Measurements from ENCODE around the gene ABR. TPM values are rescaled to one million over a fixed set of nuclear protein-coding genes. Genes with fewer than 3 reads are reported as not detected.
A peak's percentile ranks its signal among the peaks of the same experiment; 100 is the strongest.

ABR gene
- polyA plus RNA-seq, 3 donors = 19.8 to 160 (median 26.0) TPM

- WGBS (ENCODE audit: insufficient coverage) = 3% methylated on average over 51 of the region's 72 CpGs
- no peak overlapping the region for H3K27ac Mint-ChIP-seq
- peaks cover 30 to 41% of the 10 kb centered on the region in 2 donors for H3K27me3 ChIP-seq (ENCODE audit: control insufficient read depth in 2 of 2, insufficient read depth in 2 of 2, low read length in 2 of 2)
- H3K9me3 ChIP-seq (replicated peaks in 1 of 2; ENCODE audit: control insufficient read depth in 1 of 2, insufficient read depth in 1 of 2, low read length in 2 of 2) = peaks cover 0 to 9% of the 10 kb centered on the region in 2 donors
- peak overlapping the region; percentile 16 for H2AFZ ChIP-seq (ENCODE audit: insufficient read depth, low read depth, low read length, poor library complexity, severe bottlenecking)
- DNase-seq = no peak
- H3K4me2 ChIP-seq (replicated peaks; ENCODE audit: extremely low read depth, low read length, poor library complexity, severe bottlenecking) = peak overlapping the region; percentile 19
- no peaks in the 10 kb centered on the region for H4K20me1 ChIP-seq (ENCODE audit: insufficient read depth, low read length)
- peak overlapping the region; percentile 42 to 86 for H3K4me3 Mint-ChIP-seq
- H3K27me3 Mint-ChIP-seq (ENCODE audit: low read depth in 3 of 3) = peaks cover 33 to 55% (median 33%) of the 10 kb centered on the region in 3 donors
- H3K4me1 Mint-ChIP-seq = peaks cover 24% of the 10 kb centered on the region
- no peaks in the 10 kb centered on the region for H3K79me2 ChIP-seq (ENCODE audit: insufficient read depth, low read length)
- TF ChIP-seq CTCF (IDR thresholded peaks at IDR 0.05) = no peak
- H3K4me1 ChIP-seq (ENCODE audit: control insufficient read depth in 1 of 2, insufficient read depth in 2 of 2, low read length in 2 of 2) = peaks cover 20 to 21% of the 10 kb centered on the region in 2 donors
- peaks cover 0 to 9% (median 4%) of the 10 kb centered on the region in 7 donors for H3K9me3 Mint-ChIP-seq
- no peaks in the 10 kb centered on the region for H3K36me3 ChIP-seq (replicated peaks in 1 of 2; ENCODE audit: control insufficient read depth in 1 of 2, insufficient read depth in 2 of 2, low read length in 2 of 2)
- H3K9ac ChIP-seq (ENCODE audit: insufficient read depth, low read length, poor library complexity, severe bottlenecking) = no peak overlapping the region
- intact Hi-C loops (cut with micrococcal nuclease) = loop anchor here in 1 of 2 donors (5.0 kb wide), 1 partner anchor 196 kb away; the partner anchor contains the start of genes GLOD4 and MRM3
- H3K27ac ChIP-seq (ENCODE audit: low read depth in 1 of 2, low read length in 2 of 2) = no peak overlapping the region
- peaks cover 0 to 3% of the 10 kb centered on the region in 2 donors for H3K36me3 Mint-ChIP-seq
- no peak overlapping the region for H3K4me3 ChIP-seq (replicated peaks in 1 of 3; ENCODE audit: low read depth in 2 of 3, low read length in 3 of 3)
These were observed 201.4 kb downstream of the ABR start for GRCh38 chr17:978103-979093.

DNA sequence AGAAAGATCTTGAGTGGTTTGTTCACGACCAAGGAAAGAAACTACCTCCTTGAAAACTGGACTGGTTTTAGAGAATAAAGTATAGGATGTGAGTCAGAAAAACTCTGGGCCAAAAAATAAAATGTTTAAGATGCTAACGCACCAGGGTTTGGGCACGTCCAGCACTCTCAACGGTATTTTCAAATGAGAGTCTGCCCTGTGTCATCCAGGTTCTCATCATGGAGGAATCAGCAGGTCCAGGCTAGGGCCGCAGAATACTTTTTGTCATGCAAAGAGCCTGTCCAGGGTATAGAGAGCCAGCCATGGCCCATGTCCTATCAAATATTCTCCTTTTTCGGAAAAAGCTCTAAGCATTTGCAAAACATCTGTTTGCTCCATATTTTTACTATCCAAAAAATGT is 202.6 kb downstream of the ABR start:
- no peak for TF ChIP-seq CTCF (IDR thresholded peaks at IDR 0.05)
- Histone ChIP-seq H3K27ac (ENCODE audit: low read depth in 1 of 2, low read length in 2 of 2) (no peak overlapping the region), H2AFZ (ENCODE audit: insufficient read depth, low read depth, low read length, poor library complexity, severe bottlenecking) (no peak overlapping the region), H3K9ac (ENCODE audit: insufficient read depth, low read length, poor library complexity, severe bottlenecking) (no peak overlapping the region), H3K27me3 (ENCODE audit: control insufficient read depth in 2 of 2, insufficient read depth in 2 of 2, low read length in 2 of 2) (peaks cover 30 to 41% of the 10 kb centered on the region in 2 donors), H3K4me3 (replicated peaks in 1 of 3; ENCODE audit: low read depth in 2 of 3, low read length in 3 of 3) (no peak overlapping the region), H3K4me1 (ENCODE audit: control insufficient read depth in 1 of 2, insufficient read depth in 2 of 2, low read length in 2 of 2) (peaks cover 20 to 21% of the 10 kb centered on the region in 2 donors), H3K9me3 (replicated peaks in 1 of 2; ENCODE audit: control insufficient read depth in 1 of 2, insufficient read depth in 1 of 2, low read length in 2 of 2) (peaks cover 0 to 9% of the 10 kb centered on the region in 2 donors), H3K79me2 (ENCODE audit: insufficient read depth, low read length) (no peaks in the 10 kb centered on the region), H4K20me1 (ENCODE audit: insufficient read depth, low read length) (no peaks in the 10 kb centered on the region), H3K4me2 (replicated peaks; ENCODE audit: extremely low read depth, low read length, poor library complexity, severe bottlenecking) (no peak overlapping the region), H3K36me3 (replicated peaks in 1 of 2; ENCODE audit: control insufficient read depth in 1 of 2, insufficient read depth in 2 of 2, low read length in 2 of 2) (no peaks in the 10 kb centered on the region)
- Mint-ChIP-seq H3K27ac (no peak overlapping the region), H3K9me3 (peaks cover 0 to 9% (median 4%) of the 10 kb centered on the region in 7 donors), H3K36me3 (peaks cover 0 to 3% of the 10 kb centered on the region in 2 donors), H3K4me3 (peak overlapping the region in 1 of 2 donors; percentile 86), H3K4me1 (peaks cover 24% of the 10 kb centered on the region), H3K27me3 (ENCODE audit: low read depth in 3 of 3) (peaks cover 36 to 61% (median 40%) of the 10 kb centered on the region in 3 donors)
- intact Hi-C loops (cut with micrococcal nuclease) = loop anchor here in 1 of 2 donors (5.0 kb wide), 1 partner anchor 195 kb away; the partner anchor contains the start of genes GLOD4 and MRM3
- 94% methylated on average over 5 of the region's 6 CpGs for WGBS (ENCODE audit: insufficient coverage)
- DNase-seq = no peak
